HG02970 (cell line): ENCODE results near the gene SNTG2.

Experiments used
- ATAC-seq: cut with Tn5 transposase; IDR thresholded peaks from one replicate; pipeline ENCODE4 v1.9.1; 2021; ENCODE audit warnings: mild to moderate bottlenecking, moderate library complexity, moderate number of reproducible peaks; ENCODE audit not compliant: unreplicated experiment, low FRiP score

SNTG2 gene

DNA sequence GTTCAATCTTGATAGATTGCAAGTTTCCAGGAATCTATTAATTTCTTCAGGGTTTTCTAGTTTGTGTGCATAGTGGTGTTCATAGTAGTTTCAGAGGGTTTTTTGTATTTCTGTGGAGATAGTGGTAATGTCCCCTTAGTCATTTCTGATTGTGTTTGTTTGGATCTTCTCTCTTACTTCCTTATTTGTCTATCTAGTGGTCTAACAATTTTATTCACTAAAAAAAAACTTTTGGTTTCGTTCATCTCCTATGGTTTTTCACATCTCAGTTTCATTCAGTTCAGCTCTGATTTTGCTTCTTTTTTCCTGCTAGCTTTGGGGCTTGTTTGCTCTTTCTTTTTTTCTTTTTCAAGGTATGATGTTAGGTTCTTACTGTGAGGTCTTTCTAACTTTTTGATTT is 94.5 kb downstream of the SNTG2 start:
- ATAC-seq: peak; percentile 71

DNA sequence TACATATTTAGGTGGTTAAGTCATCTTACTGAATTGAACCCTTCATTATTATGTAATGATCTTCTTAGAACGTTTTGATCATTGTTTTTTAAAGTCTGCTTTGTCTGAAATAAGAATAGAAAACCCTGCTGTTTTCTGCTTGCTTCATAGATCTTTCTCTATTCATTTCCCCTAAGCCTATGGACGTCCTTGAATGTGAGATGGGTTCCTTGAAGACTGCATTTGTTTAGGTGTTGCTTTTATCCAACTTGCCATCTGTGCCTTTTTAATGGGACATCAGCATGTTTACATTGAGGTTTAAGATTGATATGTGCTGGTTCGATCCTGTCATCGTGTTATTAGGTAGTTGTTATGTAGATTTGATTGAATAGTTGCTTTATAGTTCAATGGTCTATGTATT is 95.4 kb downstream of the SNTG2 start:
- no peak for ATAC-seq

DNA sequence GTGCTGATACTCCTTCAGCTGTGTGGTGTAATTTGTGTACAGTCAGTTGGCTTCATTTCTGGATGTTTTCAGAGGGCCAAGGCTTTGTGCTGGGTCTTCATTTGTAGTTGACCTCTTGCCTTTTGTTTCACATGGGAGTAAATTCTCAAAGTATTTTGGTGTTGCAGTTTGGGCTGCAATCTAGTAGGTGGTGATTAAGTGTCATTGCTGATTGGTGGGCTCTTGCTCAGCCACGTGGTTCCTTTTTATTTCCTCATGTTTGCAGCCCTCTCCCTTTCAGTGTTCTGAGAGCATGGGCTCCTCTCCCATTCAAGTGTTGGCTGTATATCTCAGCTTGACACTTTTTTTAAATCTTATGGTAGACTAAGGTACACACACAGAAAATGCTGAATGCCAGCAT is 96.8 kb downstream of the SNTG2 start:
- no peak for ATAC-seq

DNA sequence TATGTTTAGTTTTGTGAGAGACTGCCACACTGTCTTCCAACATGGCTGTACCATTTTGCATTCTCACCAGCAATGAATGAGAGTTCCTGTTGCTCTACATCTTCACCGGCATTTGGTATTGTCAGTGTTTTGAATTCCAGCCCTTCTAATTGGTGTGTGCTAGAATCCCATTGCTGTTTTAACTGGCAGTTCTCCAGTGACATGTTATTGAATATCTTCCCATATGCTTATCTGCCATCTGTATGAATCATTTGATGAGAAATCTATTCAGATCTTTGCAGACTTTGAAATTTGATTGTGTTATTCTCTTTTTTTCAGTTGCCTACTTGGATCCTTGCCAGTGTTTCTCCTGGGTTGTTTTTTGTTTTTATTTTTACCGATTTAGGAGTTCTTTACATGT is 99.0 kb downstream of the SNTG2 start:
- no peak for ATAC-seq

DNA sequence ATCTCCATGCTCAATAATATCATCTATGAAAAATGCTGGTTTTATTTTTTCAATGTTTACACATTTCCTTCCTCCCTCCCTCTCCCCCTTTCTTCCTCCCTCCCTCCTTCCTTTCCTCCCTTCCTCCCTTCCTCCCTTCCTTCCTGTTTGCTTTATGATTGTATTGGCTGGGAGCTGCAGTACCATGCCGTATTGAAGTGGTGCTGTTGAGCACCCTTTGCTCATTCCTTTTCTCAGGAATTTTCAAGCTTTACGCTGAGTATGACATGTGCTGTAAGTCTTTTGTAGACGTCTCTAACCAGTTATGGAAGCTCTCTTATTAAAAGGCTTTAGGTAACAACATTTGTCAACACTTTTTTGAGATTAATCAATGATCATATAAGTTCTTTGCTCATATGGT is 100.4 kb downstream of the SNTG2 start:
- no peak for ATAC-seq

DNA sequence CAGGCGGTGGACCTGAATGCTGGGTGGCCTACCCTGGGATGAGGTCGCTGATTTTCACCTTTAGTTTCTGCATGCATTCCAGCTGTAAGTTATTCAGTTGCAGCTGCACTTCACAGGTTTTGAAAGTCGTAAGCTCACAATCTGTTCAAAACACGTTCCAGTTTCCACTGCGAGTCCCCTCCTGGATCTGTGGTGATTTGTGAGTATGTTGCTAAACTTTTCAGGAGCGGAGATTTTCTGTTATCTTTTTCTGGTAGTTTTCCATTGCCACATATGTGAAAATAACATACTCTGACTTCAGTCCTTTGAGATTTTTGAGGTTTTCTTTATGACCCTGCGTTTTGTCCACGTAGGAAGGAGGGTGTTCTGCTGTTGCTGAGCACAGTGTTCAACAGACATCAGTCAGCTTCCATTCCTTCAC is 102.1 kb downstream of the SNTG2 start:
- no peak for ATAC-seq

DNA sequence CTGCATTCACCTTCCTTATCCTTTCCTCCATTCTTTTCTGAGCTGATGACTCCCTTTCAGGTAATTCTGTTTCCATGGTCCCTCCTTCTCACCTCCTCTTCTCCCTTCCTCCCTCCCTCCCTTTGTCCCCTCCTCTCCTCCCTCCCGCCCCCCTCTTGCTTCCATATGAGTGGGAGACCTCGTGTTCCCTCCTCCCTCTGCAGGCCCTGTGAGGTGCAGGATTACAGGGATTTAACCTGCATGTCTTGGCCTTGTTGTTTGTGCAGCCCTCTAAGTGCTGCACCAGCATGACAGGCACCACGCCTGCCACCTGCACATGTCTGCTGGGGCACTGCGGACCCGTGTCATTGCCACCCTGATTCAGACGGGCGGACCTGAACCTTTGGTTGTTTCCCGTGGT is 103.1 kb downstream of the SNTG2 start:
- ATAC-seq: no peak

DNA sequence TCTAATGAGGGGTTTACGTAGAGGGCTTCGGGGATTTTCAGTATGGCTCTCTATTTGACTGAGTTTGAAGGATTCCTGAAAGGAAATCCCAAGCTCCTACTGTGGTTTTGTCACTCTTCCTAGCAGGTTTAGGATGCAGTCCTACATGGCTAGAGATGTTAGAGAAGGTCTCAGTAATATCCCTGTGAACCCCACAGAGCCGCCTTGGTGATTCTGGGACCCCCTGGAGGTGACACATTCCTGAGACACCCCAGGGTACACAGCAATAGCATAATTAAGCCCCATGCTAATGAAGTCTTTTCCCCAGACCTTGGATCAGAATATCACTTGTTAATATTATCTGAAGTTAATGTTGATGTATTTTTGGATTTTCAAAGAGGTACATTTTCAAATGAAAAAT is 103.8 kb downstream of the SNTG2 start:
- no peak for ATAC-seq

DNA sequence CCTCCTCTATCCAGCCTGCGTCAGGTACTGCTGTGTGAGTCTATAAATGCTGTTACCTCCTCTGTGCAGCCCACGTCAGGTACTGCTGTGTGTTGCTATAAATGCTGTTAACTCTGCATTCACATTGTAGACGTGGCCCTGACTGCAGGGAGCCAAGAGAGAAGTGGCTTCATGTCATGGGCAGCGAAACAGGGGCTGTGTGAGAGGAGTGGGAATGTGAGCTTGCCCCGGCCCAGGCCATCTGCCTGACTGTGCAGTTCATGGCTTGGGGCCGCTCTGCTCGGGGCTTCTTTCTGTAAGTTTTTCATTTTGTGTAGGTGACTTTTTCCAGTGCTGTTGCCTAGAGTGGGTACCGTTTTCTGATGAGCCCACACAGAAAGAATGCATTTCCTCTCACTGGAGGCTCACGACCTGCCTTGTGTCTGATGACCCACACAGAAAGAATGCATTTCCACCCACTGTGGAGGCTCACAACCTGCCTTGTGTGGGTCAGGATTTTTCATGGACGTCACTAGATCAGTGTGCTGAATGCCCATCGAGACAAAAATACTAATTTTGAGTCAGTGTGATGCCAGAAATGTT is 104.5 kb downstream of the SNTG2 start:
- ATAC-seq: no peak

DNA sequence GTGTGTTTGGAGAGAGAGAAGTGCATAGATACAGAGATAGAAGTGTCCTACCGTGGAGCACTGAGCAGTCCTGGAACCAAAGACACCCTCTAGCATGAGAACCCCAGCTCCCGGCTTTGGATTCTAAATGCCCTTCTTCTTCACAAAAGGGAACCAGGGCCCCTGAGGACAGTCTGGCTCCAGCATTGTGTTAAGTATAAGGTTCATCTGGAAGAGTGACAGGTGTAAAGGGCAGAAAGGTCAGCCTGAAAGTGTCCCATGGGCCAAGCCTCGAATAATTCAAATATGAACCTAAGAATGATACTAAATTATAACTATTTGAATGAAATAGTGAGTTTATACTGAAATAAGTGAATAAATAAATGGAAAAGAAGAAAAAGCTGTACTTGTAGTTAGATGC is 109.7 kb downstream of the SNTG2 start:
- no peak for ATAC-seq

DNA sequence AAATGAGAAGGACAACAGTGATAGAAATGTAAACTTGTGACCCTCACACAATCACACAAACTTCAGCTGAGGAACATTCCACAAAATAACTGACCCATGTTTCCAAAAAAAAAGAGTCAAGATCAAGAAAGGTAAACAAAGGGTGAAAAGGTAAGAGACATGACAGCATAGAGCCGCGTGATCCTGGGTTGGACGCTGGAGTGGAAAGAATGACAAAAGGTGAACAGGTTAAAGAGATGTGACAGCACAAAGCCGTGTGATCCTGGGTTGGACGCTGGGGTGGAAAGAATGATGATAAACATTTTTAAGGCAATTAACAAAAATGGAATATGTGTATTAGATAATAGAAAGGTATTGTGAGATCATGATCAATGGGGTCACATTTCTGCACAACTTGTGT is 110.3 kb downstream of the SNTG2 start:
- no peak for ATAC-seq

DNA sequence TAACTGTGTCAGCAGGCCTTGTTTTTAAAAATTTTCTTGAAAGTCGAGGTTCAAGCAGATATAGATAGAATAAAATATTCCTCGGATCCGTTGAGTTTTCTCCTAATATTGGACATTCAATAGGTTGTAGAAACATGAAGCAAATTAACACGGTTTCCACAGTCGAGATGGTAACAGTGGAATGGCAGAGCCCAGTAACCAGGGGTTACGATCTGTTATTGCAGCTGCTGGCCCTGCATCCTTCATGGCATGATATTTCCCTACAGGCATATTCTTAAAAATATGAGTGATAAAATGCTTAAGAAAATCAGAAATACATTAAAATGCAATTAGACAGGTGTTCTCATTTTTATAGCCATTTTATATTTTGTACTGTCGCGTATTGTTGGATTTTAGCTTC is 117.6 kb downstream of the SNTG2 start:
- ATAC-seq: no peak

DNA sequence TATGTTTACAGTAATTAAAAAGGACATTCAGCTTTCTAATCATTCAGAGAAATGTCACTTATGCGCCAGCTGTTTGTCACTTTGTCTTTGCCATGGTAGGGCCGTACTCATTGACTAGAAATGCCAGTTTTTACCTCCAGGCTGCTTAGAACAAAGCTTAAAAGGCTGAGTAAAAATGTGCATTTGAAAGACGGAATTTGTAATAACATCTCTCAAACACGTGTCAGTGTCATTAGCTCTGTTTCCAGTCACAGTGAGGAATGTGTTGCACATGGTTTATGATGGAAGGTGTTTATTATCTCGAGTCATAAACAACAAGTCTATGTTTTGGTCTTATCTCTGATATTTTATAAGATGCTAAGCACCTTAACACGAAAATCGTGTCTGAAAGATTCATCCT is 118.2 kb downstream of the SNTG2 start:
- no peak for ATAC-seq

DNA sequence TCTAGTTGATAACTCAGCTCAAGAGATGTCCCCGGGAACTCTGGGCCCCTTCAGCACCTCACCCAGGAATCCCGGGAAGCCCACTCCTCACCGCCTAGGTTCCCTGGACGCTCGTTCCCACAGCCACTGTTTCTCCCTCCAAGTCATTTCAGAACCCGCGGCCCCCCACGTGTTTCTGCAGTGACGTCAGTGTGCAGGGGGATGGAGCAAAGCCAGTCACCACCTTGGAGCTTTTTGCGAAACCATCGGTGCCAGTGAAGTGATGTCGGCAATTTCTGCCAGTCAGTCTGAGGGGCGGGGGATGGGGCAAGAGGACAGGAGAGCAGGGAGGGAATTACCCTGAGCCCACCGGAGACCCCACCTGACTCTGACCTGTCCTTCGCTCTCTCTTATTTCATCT is 119.2 kb downstream of the SNTG2 start:
- ATAC-seq: no peak

DNA sequence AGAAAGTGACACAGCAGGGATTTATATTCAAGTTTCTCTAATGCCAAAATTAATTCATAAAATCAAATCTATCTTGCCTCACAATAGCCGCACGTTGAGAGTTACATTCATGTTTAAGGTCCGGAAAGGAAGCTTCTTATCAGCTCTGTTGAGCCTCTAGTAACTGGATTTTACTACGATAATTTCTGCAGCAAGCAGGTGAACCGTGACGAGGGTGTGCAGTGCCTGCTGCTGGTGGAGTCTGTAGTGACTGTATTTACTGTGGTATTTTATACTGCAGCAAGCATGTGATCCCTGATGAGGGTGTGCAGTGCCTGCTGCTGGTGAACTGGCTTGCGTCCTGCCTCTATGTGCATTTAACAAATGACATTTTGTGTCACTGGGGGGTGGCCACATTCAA is 120.0 kb downstream of the SNTG2 start:
- ATAC-seq: no peak

DNA sequence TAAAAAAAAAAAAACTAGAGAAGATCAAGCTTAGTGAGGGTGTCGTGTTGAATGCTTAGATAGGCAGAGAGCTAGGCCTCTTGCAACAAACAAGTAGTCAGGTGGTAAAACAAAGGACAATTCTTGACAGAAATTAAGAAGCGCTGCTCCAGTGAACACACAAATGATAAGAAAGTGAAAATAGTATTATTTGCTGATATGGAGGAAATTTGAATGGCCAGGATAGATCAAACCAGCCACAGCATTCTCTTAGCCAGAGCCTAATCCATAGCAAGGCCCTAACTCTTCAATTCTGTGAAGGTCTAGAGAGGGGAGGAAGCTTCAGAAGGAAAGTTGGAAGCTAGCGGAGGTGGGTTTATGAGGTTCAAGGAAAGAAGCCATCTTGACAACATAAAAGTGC is 121.0 kb downstream of the SNTG2 start:
- no peak for ATAC-seq

DNA sequence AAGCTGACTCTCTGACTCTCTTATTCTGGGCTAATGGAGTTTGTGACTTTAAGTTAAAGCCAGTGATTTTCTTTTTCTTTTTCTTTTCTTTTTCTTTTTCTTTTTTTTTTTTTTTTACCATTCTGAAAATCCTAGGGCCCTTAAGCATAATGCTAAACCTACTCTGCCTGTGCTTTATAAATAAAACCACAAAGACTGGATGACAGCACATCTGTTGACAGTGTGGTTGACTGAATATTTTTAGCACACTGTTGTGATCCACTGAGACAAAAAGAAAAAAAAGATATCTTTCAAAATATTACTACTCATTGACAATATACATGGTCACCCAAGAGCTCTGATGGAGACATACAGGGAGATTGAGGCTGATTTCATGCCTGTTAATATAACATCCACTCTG is 121.6 kb downstream of the SNTG2 start:
- ATAC-seq: no peak

DNA sequence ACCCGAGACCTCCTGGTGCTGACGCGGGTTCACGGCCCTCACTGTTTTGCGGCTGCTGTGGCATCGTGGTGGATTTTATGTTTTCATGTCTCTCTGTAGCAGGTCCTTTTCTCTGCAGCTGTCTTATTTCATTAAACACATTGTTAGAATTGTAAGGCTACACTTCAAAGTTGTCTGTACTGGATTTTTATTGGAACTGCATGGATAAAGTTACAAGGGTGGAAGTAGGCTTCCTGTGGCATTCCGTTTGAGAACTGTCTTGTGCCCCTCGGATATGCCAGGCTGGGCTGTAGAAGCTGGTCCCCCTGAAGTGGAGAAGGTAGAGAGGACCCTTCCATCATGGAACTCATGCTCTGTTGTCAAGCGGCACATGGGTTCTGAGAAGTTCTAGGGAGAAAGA is 127.3 kb downstream of the SNTG2 start:
- no peak for ATAC-seq

DNA sequence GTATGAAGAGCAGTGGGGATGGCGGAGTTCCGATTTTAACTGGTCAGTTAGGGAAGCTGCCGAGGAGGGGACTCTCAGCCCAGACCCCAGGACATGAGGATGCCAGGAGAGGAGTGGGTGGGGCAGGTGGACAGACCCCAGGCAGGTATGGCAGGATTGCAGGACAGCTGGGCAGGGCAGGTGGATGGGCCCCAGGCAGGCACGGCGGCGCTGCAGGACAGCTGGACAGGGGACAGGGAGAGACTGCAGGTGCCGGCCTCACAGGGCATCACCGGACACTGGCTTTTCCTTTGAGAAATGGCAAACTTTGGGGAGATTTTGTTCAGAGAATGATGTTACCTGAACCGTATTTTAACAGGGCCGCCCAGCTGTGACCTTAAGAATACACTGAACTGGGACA is 127.7 kb downstream of the SNTG2 start:
- no peak for ATAC-seq

DNA sequence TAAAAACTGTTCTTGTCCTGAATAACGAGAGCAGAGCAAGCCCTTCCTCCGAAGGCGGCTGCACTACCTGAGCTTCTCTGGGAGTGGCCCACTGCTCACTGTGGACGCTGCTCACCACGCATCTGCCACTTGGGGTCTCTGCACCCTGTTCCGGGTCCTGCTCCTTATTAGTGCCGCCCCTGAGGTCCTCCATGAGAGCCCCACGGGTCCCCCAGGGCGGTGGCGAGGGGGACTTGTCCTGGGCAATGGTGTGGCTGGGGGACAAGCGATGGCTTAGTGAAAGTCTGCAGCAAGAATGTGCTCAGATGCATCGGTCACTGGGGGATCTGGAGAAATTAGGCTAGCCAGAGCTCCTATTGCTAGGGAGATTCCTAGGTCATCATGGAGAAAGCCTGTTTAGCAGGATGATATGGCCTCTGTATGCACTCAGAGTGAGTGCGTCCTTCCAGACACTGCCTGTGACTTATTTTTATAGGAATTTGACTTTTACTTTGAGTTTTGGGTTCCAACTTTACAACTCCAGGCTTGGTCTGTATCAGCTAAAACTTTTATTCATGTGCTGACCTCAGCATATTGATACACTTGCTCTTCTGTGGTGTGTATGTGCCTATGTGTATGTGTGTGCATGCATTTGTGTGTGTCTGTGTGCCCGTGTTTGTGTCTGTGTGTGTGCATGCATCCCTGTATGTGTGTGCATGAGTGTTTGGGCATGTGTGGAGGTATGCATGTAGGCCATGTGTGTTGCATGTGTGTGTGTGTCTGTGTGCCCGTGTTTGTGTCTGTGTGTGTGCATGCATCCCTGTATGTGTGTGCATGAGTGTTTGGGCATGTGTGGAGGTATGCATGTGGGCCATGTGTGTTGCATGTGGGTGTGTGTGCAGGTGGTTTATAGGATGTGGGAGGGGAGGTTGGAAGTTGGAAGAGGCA is 129.5 kb downstream of the SNTG2 start:
- no peak for ATAC-seq

DNA sequence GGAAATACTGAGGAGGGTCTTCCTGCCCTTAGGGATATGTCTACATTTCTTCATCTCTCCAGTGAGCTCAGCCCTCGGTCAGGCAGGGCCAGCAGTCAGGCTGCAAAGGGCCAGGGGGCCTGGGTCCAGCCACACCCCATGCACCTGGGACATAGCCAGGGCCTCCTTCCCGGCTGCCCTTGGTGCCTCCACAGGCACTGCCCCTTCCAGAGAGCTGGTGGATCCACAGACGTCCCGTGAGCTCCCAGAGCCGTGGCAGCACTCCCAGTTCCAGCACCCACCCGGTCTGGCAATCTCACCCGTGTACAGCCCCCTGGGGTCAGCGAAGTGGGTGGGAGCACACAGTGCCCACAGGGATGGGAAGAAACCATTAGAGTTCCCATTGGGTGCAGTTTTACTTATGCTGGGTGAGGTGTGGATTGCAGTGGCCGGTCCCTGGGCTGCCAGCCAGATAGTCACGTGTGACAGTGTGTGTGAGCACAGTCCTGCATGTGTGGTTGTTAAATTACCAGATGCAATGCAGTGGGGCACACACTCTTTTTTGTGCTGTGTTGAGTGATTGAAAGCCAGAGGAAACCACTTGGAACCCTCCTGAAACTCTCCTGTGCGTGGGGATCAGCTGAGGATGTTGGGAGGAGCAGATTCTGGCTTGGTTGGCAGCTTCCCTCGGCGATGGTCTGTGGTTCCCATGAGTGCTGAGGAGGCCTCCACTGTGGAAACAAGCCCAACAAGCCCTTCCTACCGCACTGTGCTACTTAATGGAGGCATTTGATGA is 131.0 kb downstream of the SNTG2 start:
- ATAC-seq: no peak
